Trophoblast cell (in vitro differentiated cells and primary cell): ENCODE results near the gene FHIT.
A peak's percentile ranks its signal among the peaks of the same experiment; 100 is the strongest.

ENCODE experiments used
- DNase-seq, 2 donors: peaks; one replicate each; pipeline ENCODE4 v3.0.0-alpha.2; 2016
- H2AFZ ChIP-seq: 2 replicates; pipeline ENCODE4 v1.6.1; 2013; ENCODE audit warnings: low read length, moderate library complexity, mild to moderate bottlenecking; ENCODE audit not compliant: insufficient read depth, poor library complexity
- H2AK5ac ChIP-seq: 2 replicates; pipeline ENCODE4 v1.6.1; 2013; ENCODE audit warnings: mild to moderate bottlenecking, low read length
- H2BK120ac ChIP-seq: 2 replicates; pipeline ENCODE4 v1.6.1; 2013; ENCODE audit warnings: low read length, mild to moderate bottlenecking, moderate library complexity; ENCODE audit not compliant: insufficient read depth, poor library complexity
- H2BK12ac ChIP-seq: 2 replicates; pipeline ENCODE4 v1.6.1; 2013; ENCODE audit warnings: mild to moderate bottlenecking, low read length, moderate library complexity
- H2BK5ac ChIP-seq: 2 replicates; pipeline ENCODE4 v1.6.1; 2013; ENCODE audit warnings: low read length, low read depth, moderate library complexity, mild to moderate bottlenecking; ENCODE audit not compliant: poor library complexity
- H3K14ac ChIP-seq: 2 replicates; pipeline ENCODE4 v1.6.1; 2013; ENCODE audit warnings: mild to moderate bottlenecking, low read length
- H3K18ac ChIP-seq: 2 replicates; pipeline ENCODE4 v1.6.1; 2013; ENCODE audit warnings: mild to moderate bottlenecking, low read length
- H3K23ac ChIP-seq: 2 replicates; pipeline ENCODE4 v1.6.1; 2013; ENCODE audit warnings: low read length
- H3K27ac ChIP-seq: 2 replicates; pipeline ENCODE4 v1.5.1; 2013; ENCODE audit warnings: low read depth, mild to moderate bottlenecking, inconsistent platforms, low read length, moderate library complexity
- H3K27me3 ChIP-seq: 2 replicates; pipeline ENCODE4 v1.6.1; 2013; ENCODE audit warnings: inconsistent platforms, mild to moderate bottlenecking, low read length, moderate library complexity; ENCODE audit not compliant: insufficient read depth
- H3K36me3 ChIP-seq, 2 experiments: 1 replicate in 1 of 2; 2 replicates in 1 of 2; pipeline ENCODE4 v1.6.1; 2013; ENCODE audit warnings: low read length in 2 of 2, mild to moderate bottlenecking in 2 of 2, moderate library complexity in 1 of 2; ENCODE audit not compliant: insufficient read depth in 2 of 2, control insufficient read depth in 1 of 2
- H3K4ac ChIP-seq: 2 replicates; pipeline ENCODE4 v1.6.1; 2013; ENCODE audit warnings: low read depth, mild to moderate bottlenecking, low read length, moderate library complexity
- H3K4me1 ChIP-seq, 2 experiments: 1 replicate in 1 of 2; 2 replicates in 1 of 2; pipeline ENCODE4 v1.6.1; 2013; ENCODE audit warnings: low read length in 2 of 2, mild to moderate bottlenecking in 2 of 2, moderate library complexity in 1 of 2; ENCODE audit not compliant: insufficient read depth in 2 of 2, control insufficient read depth in 1 of 2
- H3K4me2 ChIP-seq: 2 replicates; pipeline ENCODE4 v1.6.1; 2013; ENCODE audit warnings: inconsistent platforms, mild to moderate bottlenecking, low read length, moderate library complexity
- H3K4me3 ChIP-seq: 2 replicates; pipeline ENCODE4 v1.5.1; 2013; ENCODE audit warnings: mild to moderate bottlenecking, low read depth, low read length, inconsistent platforms
- H3K79me1 ChIP-seq: one replicate; pipeline ENCODE4 v1.6.1; 2013; ENCODE audit warnings: low read length
- H3K79me2 ChIP-seq: 2 replicates; pipeline ENCODE4 v1.6.1; 2013; ENCODE audit warnings: low read length, mild to moderate bottlenecking; ENCODE audit not compliant: control insufficient read depth, insufficient read depth, poor library complexity
- H3K9ac ChIP-seq: 2 replicates; pipeline ENCODE4 v1.6.1; 2013; ENCODE audit warnings: mild to moderate bottlenecking, low read length
- H3K9me3 ChIP-seq: 2 replicates; pipeline ENCODE4 v1.6.1; 2013; ENCODE audit warnings: low read depth, mild to moderate bottlenecking, control low read depth, inconsistent platforms, low read length; ENCODE audit not compliant: insufficient read depth
- H4K12ac ChIP-seq: 2 replicates; pipeline ENCODE4 v1.6.1; 2013; ENCODE audit warnings: low read depth, mild to moderate bottlenecking, low read length, moderate library complexity
- H4K8ac ChIP-seq: 2 replicates; pipeline ENCODE4 v1.6.1; 2013; ENCODE audit warnings: low read depth, mild to moderate bottlenecking, low read length, moderate library complexity
- H4K91ac ChIP-seq: one replicate; pipeline ENCODE4 v1.6.1; 2013; ENCODE audit warnings: low read depth, mild to moderate bottlenecking, low read length, moderate library complexity
- WGBS: extraction: QIAGEN DNeasy Blood & Tissue Kit; methylation state at CpG from one replicate; pipeline ENCODE4 v1.1.7; 2013; ENCODE audit warnings: missing lambda C conversion rate; ENCODE audit not compliant: insufficient read length, insufficient coverage; ENCODE audit errors: extremely low coverage; 5-methylcytosine and 5-hydroxymethylcytosine counted together

The FHIT gene

GRCh38 chr3:59876533-59877062 lies 1374.7 kb downstream of the FHIT start:
- Histone ChIP-seq H4K91ac (no peak overlapping the region), H4K12ac (no peak overlapping the region), H3K4me1 (no peaks in the 10 kb centered on the region), H3K4me3 (no peak overlapping the region), H3K9ac (no peak overlapping the region), H3K27me3 (no peaks in the 10 kb centered on the region), H3K79me2 (no peaks in the 10 kb centered on the region), H2BK120ac (no peak overlapping the region), H3K23ac (no peak overlapping the region), H2BK5ac (no peak overlapping the region), H3K4ac (no peak overlapping the region), H3K18ac (no peak overlapping the region), H4K8ac (no peak overlapping the region), H3K4me2 (no peak overlapping the region), H2BK12ac (no peak overlapping the region), H2AFZ (no peak overlapping the region), H2AK5ac (no peak overlapping the region), H3K9me3 (no peaks in the 10 kb centered on the region), H3K27ac (no peak overlapping the region), H3K79me1 (no peaks in the 10 kb centered on the region), H3K36me3 (no peaks in the 10 kb centered on the region), H3K14ac (no peak overlapping the region)
- no peak for DNase-seq
- WGBS, result no CpG with 5 or more reads among the region's 2 CpGs

GRCh38 chr3:59873576-59874230 lies 1377.5 kb downstream of the FHIT start:
- no peak overlapping the region for H4K8ac ChIP-seq
- H3K27ac ChIP-seq, result no peak overlapping the region

GRCh38 chr3:59872128-59872527 lies 1379.1 kb downstream of the FHIT start:
- H3K79me2 ChIP-seq, result no peaks in the 10 kb centered on the region
- H4K91ac ChIP-seq, result no peak overlapping the region
- H2BK120ac ChIP-seq, result no peak overlapping the region
- H2AFZ ChIP-seq, result no peak overlapping the region
- no peak overlapping the region for H2BK12ac ChIP-seq
- no peak overlapping the region for H2BK5ac ChIP-seq
- no peaks in the 10 kb centered on the region for H3K4me1 ChIP-seq
- no peaks in the 10 kb centered on the region for H3K36me3 ChIP-seq
- no peak overlapping the region for H4K12ac ChIP-seq
- H3K4me3 ChIP-seq, result no peak overlapping the region
- H3K9me3 ChIP-seq, result no peaks in the 10 kb centered on the region
- no peaks in the 10 kb centered on the region for H3K27me3 ChIP-seq
- no peak overlapping the region for H3K4me2 ChIP-seq
- H2AK5ac ChIP-seq, result no peak overlapping the region
- no peak overlapping the region for H3K9ac ChIP-seq
- WGBS, result no CpG with 5 or more reads among the region's 3 CpGs
- H3K23ac ChIP-seq, result no peak overlapping the region
- no peak overlapping the region for H3K4ac ChIP-seq
- DNase-seq, result peak; percentile 76 to 90
- no peaks in the 10 kb centered on the region for H3K79me1 ChIP-seq
- H3K18ac ChIP-seq, result no peak overlapping the region
- H4K8ac ChIP-seq, result no peak overlapping the region
- H3K27ac ChIP-seq, result no peak overlapping the region
- no peak overlapping the region for H3K14ac ChIP-seq

More at GRCh38 chr3:59873576-59874230, 1377.5 kb downstream of the FHIT start:
- no peak overlapping the region for H2BK12ac ChIP-seq
- no peak overlapping the region for H3K4me3 ChIP-seq
- no peak overlapping the region for H3K23ac ChIP-seq
- no peak overlapping the region for H3K14ac ChIP-seq
- H3K79me2 ChIP-seq, result no peaks in the 10 kb centered on the region
- no peak overlapping the region for H2BK5ac ChIP-seq
- no peak overlapping the region for H3K4ac ChIP-seq
- H2AK5ac ChIP-seq, result no peak overlapping the region
- no peaks in the 10 kb centered on the region for H3K36me3 ChIP-seq
- H2AFZ ChIP-seq, result no peak overlapping the region
- no peak overlapping the region for H3K9ac ChIP-seq
- H3K9me3 ChIP-seq, result no peaks in the 10 kb centered on the region
- H2BK120ac ChIP-seq, result no peak overlapping the region
- H3K27me3 ChIP-seq, result no peaks in the 10 kb centered on the region
- H4K12ac ChIP-seq, result no peak overlapping the region
- DNase-seq, result no peak
- H4K91ac ChIP-seq, result no peak overlapping the region
- H3K18ac ChIP-seq, result no peak overlapping the region
- H3K4me1 ChIP-seq, result no peaks in the 10 kb centered on the region
- no peaks in the 10 kb centered on the region for H3K79me1 ChIP-seq
- no peak overlapping the region for H3K4me2 ChIP-seq
- WGBS, result no CpG with 5 or more reads among the region's 8 CpGs

GRCh38 chr3:59867185-59868002 lies 1383.9 kb downstream of the FHIT start:
- Histone ChIP-seq H4K91ac (no peak overlapping the region), H2BK5ac (no peak overlapping the region), H3K36me3 (no peaks in the 10 kb centered on the region), H2AFZ (no peak overlapping the region), H3K27me3 (no peaks in the 10 kb centered on the region), H3K79me2 (no peaks in the 10 kb centered on the region), H3K14ac (no peak overlapping the region), H3K4me3 (no peak overlapping the region), H3K18ac (no peak overlapping the region), H2BK12ac (no peak overlapping the region), H3K9ac (no peak overlapping the region), H3K9me3 (no peaks in the 10 kb centered on the region), H3K23ac (no peak overlapping the region), H3K79me1 (no peaks in the 10 kb centered on the region), H2AK5ac (no peak overlapping the region), H3K4me1 (no peaks in the 10 kb centered on the region), H4K12ac (no peak overlapping the region), H3K4ac (no peak overlapping the region), H4K8ac (no peak overlapping the region), H3K27ac (no peak overlapping the region), H3K4me2 (no peak overlapping the region), H2BK120ac (no peak overlapping the region)
- no CpG with 5 or more reads among the region's 3 CpGs for WGBS
- DNase-seq, result no peak
